C4-2B (cell line): Measurements from ENCODE around the gene SHB.

Experiments
- H3K27ac ChIP-seq: fragments of 450-650 bp; 2 replicates; pipeline ENCODE4 v1.5.1; 2017
- ZFX ChIP-seq: fragments of 450-650 bp; IDR thresholded peaks from 2 replicates; pipeline ENCODE4 v1.6.1; 2017
- TF ChIP-seq, protein P1 (sequence below): fragments of 450-650 bp; conservative IDR thresholded peaks from 2 replicates; pipeline ENCODE4 v1.5.1; 2017; ENCODE audit warnings: mild to moderate bottlenecking

SHB gene

DNA sequence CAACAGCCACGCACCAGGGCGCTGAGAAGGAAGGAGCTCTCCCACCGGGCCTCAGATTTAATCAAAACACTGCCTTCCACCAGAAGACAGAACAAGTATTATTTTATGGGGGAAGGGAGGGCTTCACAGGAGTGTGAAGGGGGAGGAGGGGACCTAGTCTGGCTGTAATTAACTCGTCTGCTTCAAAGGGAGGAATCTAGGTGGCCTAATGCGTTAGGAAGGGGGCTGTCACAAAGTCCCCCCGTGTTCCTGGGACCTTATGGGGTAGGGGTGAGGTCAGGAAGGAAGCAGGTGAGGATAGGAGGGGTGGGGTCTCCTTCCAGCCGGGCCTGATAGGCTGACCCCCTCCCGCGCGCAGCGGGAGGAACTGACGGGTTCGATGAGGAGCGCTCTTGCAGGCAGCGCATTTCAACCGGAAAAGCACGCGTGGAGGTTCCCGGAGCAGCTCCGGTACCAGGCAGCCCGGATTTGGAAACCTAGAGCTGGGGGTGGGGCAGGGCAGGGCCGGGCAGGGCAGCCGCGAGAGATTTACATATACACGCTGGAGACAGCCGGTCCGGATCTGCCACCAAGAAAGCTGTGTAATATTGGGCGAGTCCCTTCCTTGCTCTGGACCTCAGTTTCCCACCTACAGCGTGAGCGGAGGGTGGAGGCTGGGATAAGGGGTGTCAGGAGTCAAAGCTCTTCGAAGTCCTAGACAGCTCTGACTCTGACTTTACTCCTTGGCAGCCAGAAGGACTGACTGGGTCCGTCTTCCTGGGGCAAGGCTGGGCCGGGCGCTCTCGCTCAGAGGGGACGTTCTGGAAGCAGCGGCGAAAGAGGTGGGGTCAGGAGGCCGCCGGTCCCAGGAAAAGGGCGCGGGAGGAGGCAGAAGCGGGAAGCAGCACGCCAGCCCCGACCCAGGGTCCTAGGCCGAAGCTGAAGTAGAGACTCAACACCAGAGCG, 1.8 kb downstream of the SHB start:
- no peak for TF ChIP-seq ZFX
- TF ChIP-seq, protein P1, sequence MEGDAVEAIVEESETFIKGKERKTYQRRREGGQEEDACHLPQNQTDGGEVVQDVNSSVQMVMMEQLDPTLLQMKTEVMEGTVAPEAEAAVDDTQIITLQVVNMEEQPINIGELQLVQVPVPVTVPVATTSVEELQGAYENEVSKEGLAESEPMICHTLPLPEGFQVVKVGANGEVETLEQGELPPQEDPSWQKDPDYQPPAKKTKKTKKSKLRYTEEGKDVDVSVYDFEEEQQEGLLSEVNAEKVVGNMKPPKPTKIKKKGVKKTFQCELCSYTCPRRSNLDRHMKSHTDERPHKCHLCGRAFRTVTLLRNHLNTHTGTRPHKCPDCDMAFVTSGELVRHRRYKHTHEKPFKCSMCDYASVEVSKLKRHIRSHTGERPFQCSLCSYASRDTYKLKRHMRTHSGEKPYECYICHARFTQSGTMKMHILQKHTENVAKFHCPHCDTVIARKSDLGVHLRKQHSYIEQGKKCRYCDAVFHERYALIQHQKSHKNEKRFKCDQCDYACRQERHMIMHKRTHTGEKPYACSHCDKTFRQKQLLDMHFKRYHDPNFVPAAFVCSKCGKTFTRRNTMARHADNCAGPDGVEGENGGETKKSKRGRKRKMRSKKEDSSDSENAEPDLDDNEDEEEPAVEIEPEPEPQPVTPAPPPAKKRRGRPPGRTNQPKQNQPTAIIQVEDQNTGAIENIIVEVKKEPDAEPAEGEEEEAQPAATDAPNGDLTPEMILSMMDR, result no peak; the same call in 1 of the 2 replicates
- H3K27ac ChIP-seq, result peak overlapping the region; percentile 94

DNA sequence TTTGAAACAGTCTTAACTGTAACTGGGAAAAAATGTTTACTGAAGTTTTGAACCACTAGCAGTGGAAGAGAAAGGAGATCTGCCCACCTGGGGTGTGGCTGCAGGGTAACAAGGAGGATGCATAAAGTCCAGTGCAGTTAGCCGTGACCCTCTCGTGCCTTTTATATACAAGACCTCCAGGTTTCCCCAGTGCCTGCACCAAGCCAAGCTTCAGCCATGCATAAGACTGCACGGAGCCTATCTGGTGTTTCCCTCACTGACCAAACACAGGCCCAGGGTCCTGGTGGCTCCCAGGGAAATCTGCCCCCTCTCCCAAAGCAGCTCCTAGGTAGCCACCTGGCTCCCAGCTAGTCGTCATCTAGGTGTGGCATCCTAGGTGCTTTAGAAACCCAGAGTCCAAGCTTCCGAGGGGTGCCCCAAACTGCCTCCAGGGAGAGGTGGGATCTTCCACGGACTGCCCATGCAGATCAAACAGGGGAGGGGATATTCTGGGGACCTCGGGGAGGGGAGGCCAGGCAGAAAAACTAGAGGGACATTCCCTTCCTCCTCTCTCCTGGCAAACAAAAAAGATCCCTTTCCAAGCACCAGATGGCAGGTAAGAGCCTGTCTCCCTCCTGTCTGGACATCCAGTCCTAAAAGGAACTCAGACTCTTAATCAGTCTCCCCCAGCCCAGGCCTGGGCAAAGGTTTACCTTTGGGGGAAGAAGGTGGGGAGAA, 2.7 kb downstream of the SHB start:
- TF ChIP-seq, protein P1, result no peak; the same call in 1 of the 2 replicates
- no peak for TF ChIP-seq ZFX
- H3K27ac ChIP-seq, result peak overlapping the region; percentile 94

DNA sequence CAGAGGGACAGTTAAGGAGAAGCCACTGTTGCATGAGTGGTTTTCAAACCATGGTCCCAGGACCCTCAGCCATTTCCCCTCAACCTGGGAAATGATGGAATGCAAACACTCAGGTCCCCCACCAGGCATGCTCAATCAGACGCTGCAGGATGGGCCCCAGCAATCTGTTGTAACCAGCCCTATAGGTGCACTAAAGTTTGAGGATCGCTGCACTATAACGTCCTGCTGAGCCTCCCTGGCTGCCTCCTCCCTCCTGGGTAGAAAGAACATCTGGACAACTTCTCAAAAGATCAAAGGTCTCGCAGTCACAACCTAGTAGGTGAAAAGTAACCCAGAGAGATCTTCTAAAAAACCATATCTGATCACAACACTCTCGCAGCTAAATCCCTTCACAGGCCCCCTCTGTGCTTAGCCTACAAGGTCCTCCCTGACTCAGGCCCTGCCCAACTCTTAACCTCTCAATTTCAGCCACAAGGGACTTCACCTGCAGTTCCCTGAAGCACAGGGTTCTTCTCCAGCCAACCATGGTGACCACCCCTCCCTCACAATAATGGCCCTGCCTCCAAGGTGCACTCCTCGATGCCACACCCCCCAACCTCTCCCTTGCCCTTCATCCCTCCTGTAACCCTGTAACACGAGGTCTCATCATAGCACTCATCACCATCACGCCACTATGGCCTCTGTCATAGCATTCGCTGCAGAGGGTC, 3.5 kb downstream of the SHB start:
- no peak overlapping the region for H3K27ac ChIP-seq
- no peak for TF ChIP-seq ZFX
- TF ChIP-seq, protein P1, result no peak

DNA sequence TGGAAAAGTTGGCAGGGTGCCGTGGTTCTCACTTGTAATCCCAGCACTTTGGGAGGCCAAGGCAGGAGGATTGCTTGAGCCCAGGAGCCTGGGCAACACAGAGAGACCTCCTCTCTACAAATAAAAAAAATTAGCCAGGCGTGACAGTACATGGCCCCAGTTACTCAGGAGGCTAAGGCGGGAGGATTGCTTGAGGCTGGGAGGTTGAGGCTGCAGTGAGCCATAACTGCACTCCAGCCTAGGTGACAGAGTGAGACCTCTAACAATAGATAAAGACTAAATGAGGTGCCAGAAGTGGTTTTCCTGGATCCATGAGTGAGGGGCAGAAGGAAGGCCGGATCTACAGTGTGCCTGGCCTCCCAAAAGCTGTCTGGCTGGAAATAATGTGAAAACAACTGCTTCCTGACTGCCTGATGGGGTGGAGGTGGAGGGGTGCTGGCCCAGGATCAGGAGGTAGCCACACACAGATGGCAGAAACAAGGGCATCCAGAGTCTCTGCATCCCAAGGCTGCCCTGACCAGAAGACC, 4.1 kb downstream of the SHB start:
- H3K27ac ChIP-seq, result no peak overlapping the region
- TF ChIP-seq ZFX, result no peak
- TF ChIP-seq, protein P1, result no peak

DNA sequence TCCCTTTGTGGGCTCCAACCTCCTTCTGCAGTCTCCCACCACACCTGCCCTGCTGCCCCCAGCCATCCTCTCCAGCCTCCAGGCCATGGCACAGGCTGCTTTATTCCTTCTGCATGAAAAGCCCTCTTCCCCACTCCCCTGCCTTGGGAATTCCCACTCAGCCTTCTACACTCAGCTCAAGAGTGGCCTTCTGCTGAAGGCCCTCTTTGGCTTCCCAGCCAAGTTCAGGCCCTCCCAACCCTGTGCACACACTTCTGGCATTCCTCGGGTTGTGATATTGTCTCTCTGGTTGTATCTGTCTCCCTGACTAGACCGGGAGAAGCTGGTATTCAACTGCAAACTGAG, 5.7 kb downstream of the SHB start:
- TF ChIP-seq ZFX, result no peak
- TF ChIP-seq, protein P1, result no peak

DNA sequence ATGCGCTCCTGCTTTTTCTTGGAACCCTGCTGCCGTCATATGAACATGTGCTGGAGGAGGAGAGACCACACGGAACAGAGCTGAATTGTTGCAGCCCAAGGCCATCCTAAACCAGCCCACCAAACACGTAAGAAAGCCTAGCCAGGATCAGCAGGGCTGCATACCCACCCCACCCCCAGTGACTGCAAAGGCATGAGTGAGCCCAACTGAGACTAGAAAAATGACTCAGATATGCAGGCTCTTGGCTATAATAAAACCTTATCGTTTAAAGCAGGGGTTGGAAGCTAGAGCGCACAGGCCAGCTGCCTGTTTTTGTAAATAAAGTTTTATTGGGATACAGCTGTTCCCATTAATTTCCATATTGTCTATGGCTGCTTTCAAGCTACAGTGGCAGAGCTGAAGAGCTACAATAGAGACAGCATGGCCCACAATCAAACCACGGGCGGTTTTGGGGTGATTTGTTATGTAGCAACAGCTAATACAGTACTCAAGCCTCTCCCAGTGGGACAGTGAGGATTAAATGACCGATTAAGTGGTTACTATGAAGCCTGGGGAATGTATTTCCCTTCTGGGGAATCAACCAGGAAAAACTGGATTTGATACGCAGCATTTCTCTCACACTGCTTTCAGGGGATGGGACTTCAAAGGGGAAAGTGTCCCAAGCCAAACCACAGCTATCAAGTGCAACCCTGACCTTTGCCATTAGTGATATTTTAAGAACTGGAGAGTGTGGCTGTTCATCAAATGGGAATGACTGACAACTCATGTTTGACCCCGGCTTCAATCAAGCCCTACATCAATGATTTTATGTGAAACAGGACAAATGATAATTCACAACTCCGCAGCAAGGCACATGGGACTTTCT, 6.3 kb downstream of the SHB start:
- TF ChIP-seq, protein P1, result no peak
- no peak for TF ChIP-seq ZFX
- no peak overlapping the region for H3K27ac ChIP-seq

More for the DNA sequence above, 5.7 kb downstream of the SHB start:
- no peak overlapping the region for H3K27ac ChIP-seq
